ENCODE measurements around the gene ITPKB. TPM values are rescaled to one million over a fixed set of nuclear protein-coding genes. Genes with fewer than 3 reads are reported as not detected.

ITPKB gene
- polyA plus RNA-seq, 2 donors: 6.5 to 8.1 TPM

DNA sequence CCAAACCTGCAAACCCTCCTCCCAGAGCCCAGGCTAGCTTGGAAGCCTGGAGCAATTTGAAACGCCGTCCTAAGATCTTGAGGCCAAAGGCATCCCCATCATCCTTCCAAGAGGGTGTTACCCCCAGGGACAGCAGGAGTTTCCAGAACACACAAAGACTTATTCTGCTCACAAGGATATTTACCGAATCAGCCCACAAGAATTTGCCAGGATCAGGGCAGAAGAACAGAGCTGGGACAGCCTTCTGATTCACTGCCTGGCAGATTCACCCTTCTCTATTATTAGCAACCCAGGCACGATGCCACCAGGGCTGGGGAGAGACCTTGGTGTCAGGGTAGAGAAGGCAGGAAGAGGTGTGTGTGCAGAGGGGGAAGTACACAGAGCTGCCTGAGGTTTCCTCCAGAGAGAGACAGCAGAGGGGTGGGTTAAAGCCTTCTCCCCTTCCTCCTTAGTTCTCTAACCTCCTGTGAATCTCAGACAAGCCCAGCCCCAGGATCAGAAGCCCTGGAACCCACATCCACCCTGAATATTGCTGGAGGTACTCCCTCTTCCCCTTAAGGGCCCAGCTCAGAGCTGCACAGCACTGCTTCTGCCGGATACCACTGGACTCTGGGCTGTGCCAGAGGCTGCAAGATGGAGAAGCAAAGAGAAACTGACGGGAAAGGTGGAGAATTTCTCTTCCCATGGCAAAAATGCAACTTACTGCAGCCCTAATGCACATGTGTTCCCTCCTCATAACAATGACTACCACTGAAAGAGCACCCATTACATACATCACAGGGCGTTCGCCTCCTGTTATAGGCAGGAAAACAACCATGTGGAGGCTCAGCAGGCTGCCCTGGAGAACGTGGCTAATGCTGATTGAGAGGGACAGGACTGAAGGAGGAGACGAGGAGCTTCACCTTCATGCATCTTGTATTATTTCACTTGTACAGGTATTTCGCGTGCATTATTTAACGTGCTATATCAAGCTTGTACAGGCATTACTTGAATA, 61.8 kb downstream of the ITPKB start:
- H3K27me3 ChIP-seq (ENCODE audit: control insufficient read depth in 1 of 2, insufficient read depth in 2 of 2, low read length in 2 of 2): no peaks in the 10 kb centered on the region
- H3K4me3 ChIP-seq (ENCODE audit: low read depth in 1 of 2, low read length in 2 of 2): no peak overlapping the region
- WGBS, 2 donors: 40 to 49% methylated on average over 13 of the region's 13 CpGs
- no peaks in the 10 kb centered on the region for H3K9me3 ChIP-seq (ENCODE audit: control insufficient read depth in 2 of 2, insufficient read depth in 1 of 2, low read depth in 1 of 2, low read length in 1 of 2)
- H3K36me3 ChIP-seq (ENCODE audit: control insufficient read depth in 2 of 2, insufficient read depth in 2 of 2, low read length in 1 of 2): no peaks in the 10 kb centered on the region
- H3K4me1 ChIP-seq (ENCODE audit: control insufficient read depth in 2 of 2, insufficient read depth in 2 of 2, low read length in 1 of 2): peaks cover 10 to 21% of the 10 kb centered on the region in 2 donors
- H3K27ac ChIP-seq (ENCODE audit: low read depth in 2 of 2, low read length in 1 of 2): peak overlapping the region; percentile 87 to 91

DNA sequence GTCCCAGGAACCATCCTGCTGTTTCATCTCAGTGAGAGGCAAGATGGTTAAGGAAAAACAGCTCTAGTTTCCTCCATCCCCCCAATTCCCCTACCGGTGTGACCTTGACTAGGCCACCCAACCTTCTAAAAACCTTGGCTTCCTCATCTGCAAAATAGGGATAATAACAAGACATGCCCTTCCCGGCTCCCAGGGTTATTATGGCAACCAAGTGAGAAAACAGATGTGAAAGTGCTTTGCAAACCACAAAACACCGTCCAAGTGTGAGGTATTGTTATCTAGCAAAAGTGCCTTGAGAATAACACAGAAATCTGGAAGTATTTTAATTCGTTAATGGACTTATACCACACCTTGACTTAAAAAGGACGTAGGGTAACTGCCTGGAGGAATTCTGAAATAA, 62.7 kb downstream of the ITPKB start:
- 12 to 30% methylated on average over 5 of the region's 5 CpGs for WGBS, 2 donors
- H3K27me3 ChIP-seq (ENCODE audit: control insufficient read depth in 1 of 2, insufficient read depth in 2 of 2, low read length in 2 of 2): no peaks in the 10 kb centered on the region
- peaks cover 12 to 22% of the 10 kb centered on the region in 2 donors for H3K4me1 ChIP-seq (ENCODE audit: control insufficient read depth in 2 of 2, insufficient read depth in 2 of 2, low read length in 1 of 2)
- no peaks in the 10 kb centered on the region for H3K9me3 ChIP-seq (ENCODE audit: control insufficient read depth in 2 of 2, insufficient read depth in 1 of 2, low read depth in 1 of 2, low read length in 1 of 2)
- peak overlapping the region; percentile 77 to 87 for H3K27ac ChIP-seq (ENCODE audit: low read depth in 2 of 2, low read length in 1 of 2)
- no peak overlapping the region for H3K4me3 ChIP-seq (ENCODE audit: low read depth in 1 of 2, low read length in 2 of 2)
- no peaks in the 10 kb centered on the region for H3K36me3 ChIP-seq (ENCODE audit: control insufficient read depth in 2 of 2, insufficient read depth in 2 of 2, low read length in 1 of 2)

DNA sequence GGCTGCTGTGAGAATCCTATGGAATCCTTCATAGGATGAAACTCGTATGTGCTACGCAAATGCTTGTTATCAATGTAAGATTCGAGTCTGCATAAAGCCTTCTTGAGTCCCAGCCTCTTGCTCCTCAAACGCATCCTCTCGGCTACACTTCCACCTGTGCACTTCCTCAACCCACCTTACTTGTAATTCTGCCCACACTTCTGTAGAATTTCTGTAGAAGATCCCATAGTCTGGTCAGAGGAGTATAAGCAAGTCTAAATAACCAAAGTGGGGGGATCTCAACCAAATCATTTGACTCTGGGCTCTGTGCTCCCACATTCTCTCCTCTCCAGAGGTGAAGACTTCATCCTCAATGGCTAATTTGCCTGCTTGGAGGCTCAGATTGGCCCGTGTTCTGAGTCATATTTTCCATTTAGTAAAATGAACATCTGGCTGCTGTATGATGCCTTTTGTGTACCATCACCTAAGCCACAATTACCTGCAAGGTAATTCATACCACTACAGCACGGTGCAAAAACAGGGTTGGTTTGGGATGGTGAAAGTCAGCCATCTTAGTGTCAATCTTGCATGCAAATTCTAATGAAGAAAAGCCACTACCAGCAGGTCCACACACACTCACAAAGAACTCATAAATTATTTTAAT, 63.2 kb downstream of the ITPKB start:
- Histone ChIP-seq H3K9me3 (ENCODE audit: control insufficient read depth in 2 of 2, insufficient read depth in 1 of 2, low read depth in 1 of 2, low read length in 1 of 2) (no peaks in the 10 kb centered on the region), H3K4me3 (ENCODE audit: low read depth in 1 of 2, low read length in 2 of 2) (no peak overlapping the region), H3K27ac (ENCODE audit: low read depth in 2 of 2, low read length in 1 of 2) (peak overlapping the region; percentile 77 to 87), H3K4me1 (ENCODE audit: control insufficient read depth in 2 of 2, insufficient read depth in 2 of 2, low read length in 1 of 2) (peaks cover 12 to 22% of the 10 kb centered on the region in 2 donors), H3K36me3 (ENCODE audit: control insufficient read depth in 2 of 2, insufficient read depth in 2 of 2, low read length in 1 of 2) (no peaks in the 10 kb centered on the region), H3K27me3 (ENCODE audit: control insufficient read depth in 1 of 2, insufficient read depth in 2 of 2, low read length in 2 of 2) (no peaks in the 10 kb centered on the region)
- WGBS, 2 donors: 72 to 75% methylated on average over 7 of the region's 7 CpGs

DNA sequence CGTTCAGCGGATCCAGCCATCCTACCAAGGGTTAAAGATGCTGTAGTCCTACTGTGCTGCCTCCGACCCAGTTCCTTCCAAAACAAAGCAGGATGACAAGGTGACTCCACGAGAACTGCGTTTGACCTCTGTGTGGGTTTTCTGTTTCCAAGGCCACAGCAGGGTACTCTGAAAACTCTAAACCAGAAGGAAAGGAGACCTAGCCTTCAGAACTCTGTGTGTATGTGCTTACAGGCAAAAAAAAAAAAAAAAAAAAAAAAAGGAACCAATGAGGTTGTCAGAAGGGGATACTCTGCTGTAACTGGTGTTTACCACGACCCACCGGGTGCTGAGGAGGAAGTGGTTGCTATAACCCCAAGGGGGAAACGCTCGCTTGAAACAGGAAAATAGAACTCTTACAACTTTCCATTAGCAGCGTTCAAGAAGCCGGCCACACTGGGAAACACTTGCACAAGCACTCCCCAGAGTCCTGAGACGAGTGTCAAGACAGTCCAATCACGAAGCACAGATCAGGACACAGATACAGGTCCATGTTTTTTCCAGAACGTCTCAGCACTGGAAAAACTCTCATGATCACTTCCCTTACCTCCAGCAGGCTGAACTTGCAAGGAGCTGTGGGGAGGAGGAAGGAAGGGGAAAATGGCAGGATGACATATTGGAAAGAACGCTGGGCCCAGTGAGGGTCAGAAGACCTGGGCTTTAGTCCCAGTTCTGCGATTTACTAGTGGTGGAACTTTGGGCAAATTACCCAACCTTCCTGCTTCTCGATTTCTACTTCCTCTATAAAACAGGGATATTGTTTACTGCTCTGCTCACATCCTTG, 64.0 kb downstream of the ITPKB start:
- 50% methylated on average over 17 of the region's 17 CpGs for WGBS, 2 donors
- Histone ChIP-seq H3K4me1 (ENCODE audit: control insufficient read depth in 2 of 2, insufficient read depth in 2 of 2, low read length in 1 of 2) (peaks cover 12 to 22% of the 10 kb centered on the region in 2 donors), H3K27ac (ENCODE audit: low read depth in 2 of 2, low read length in 1 of 2) (peak overlapping the region; percentile 69 to 77)

DNA sequence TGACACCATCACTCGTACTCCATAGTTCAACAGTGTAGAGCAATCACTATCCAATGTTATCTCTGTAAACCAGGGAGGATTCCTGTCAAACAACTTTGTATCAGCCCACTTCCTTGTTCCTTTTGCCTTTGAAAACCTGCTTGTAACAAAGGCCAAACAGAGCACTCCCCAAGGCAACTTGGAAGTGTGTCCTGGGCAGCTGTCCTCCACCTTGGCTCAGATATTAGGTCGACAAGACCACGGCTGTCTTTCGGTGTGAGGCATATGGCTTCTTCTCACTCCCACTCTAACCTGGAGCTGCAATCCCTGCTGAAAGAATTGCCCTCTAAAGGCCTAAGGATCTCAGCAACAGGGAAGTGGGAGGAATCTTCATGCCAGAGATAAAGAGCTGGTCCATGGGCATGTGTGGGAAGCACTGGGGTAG, 66.7 kb downstream of the ITPKB start:
- Histone ChIP-seq H3K27ac (ENCODE audit: low read depth in 2 of 2, low read length in 1 of 2) (peak overlapping the region; percentile 50 to 78), H3K4me1 (ENCODE audit: control insufficient read depth in 2 of 2, insufficient read depth in 2 of 2, low read length in 1 of 2) (peaks cover 7 to 18% of the 10 kb centered on the region in 2 donors), H3K4me3 (ENCODE audit: low read depth in 1 of 2, low read length in 2 of 2) (no peak overlapping the region), H3K27me3 (ENCODE audit: control insufficient read depth in 1 of 2, insufficient read depth in 2 of 2, low read length in 2 of 2) (no peaks in the 10 kb centered on the region), H3K36me3 (ENCODE audit: control insufficient read depth in 2 of 2, insufficient read depth in 2 of 2, low read length in 1 of 2) (no peaks in the 10 kb centered on the region), H3K9me3 (ENCODE audit: control insufficient read depth in 2 of 2, insufficient read depth in 1 of 2, low read depth in 1 of 2, low read length in 1 of 2) (no peaks in the 10 kb centered on the region)
- 46 to 57% methylated on average over 4 of the region's 4 CpGs for WGBS, 2 donors

More for the DNA sequence above, 64.0 kb downstream of the ITPKB start:
- Histone ChIP-seq H3K9me3 (ENCODE audit: control insufficient read depth in 2 of 2, insufficient read depth in 1 of 2, low read depth in 1 of 2, low read length in 1 of 2) (no peaks in the 10 kb centered on the region), H3K4me3 (ENCODE audit: low read depth in 1 of 2, low read length in 2 of 2) (no peak overlapping the region), H3K36me3 (ENCODE audit: control insufficient read depth in 2 of 2, insufficient read depth in 2 of 2, low read length in 1 of 2) (no peaks in the 10 kb centered on the region), H3K27me3 (ENCODE audit: control insufficient read depth in 1 of 2, insufficient read depth in 2 of 2, low read length in 2 of 2) (no peaks in the 10 kb centered on the region)

DNA sequence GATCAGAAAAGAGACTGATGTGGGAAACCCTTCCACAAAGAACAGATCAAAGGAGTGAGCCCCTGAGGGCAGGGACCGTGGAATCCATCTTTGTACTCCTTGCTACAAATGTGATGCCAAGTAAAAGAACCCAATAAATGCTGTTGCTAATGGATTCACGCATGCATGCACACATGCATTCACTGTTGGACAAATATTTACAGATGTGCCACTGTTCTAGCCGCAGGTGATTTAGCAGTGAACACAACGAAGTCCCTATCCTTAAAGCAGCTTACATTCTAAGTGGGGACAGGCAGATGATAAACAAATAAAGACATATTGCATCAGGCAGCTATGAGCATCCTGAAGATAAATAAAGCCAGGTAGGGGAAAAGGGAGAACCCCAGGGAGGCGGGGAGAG, 67.8 kb downstream of the ITPKB start:
- H3K27ac ChIP-seq (ENCODE audit: low read depth in 2 of 2, low read length in 1 of 2): no peak overlapping the region
- WGBS, 2 donors: 55 to 81% methylated on average over 5 of the region's 5 CpGs

DNA sequence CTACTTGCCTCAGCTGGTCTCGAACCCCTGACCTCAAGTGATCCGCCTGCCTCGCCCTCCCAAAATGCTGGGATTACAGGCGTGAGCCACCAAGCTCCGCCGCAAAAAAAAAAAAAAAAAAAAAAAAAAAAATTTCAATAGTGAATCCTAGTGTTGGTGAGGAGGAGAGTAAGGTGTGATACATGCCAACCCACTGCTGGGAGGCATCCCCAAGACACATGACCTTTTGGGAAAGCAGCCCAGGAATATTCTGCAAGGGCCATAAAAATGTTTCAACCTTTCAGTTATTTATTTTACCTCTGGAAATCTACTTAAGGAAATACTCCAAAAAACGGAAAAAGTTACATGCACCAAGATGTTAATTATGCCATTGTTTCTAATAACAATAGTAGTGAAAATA, 69.0 kb downstream of the ITPKB start:
- H3K4me1 ChIP-seq (ENCODE audit: control insufficient read depth in 2 of 2, insufficient read depth in 2 of 2, low read length in 1 of 2): peaks cover 9% of the 10 kb centered on the region in 2 donors
- 83 to 90% methylated on average over 7 of the region's 7 CpGs for WGBS, 2 donors

More for the DNA sequence above, 67.8 kb downstream of the ITPKB start:
- Histone ChIP-seq H3K9me3 (ENCODE audit: control insufficient read depth in 2 of 2, insufficient read depth in 1 of 2, low read depth in 1 of 2, low read length in 1 of 2) (no peaks in the 10 kb centered on the region), H3K36me3 (ENCODE audit: control insufficient read depth in 2 of 2, insufficient read depth in 2 of 2, low read length in 1 of 2) (no peaks in the 10 kb centered on the region), H3K27me3 (ENCODE audit: control insufficient read depth in 1 of 2, insufficient read depth in 2 of 2, low read length in 2 of 2) (no peaks in the 10 kb centered on the region), H3K4me1 (ENCODE audit: control insufficient read depth in 2 of 2, insufficient read depth in 2 of 2, low read length in 1 of 2) (peaks cover 9 to 13% of the 10 kb centered on the region in 2 donors), H3K4me3 (ENCODE audit: low read depth in 1 of 2, low read length in 2 of 2) (no peak overlapping the region)

DNA sequence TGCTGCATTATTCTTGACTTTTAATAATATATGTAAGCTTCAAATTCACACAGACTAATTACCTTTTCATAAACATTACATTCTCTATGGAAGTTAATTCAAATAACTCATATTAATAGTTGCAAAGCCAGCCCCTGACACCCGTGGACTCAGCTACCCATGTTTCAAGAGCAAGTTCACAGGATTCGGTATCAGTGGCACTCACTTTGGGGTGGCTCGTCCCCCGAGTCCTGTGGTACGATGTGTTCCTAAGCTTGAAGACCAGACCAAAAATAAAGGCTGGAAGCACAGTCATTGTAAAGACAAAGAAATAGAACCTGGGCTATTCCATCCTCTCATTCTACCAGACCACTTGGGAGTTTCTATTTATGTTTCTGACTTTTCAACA, 70.9 kb downstream of the ITPKB start:
- 71 to 79% methylated on average over 5 of the region's 5 CpGs for WGBS, 2 donors
- Histone ChIP-seq H3K36me3 (ENCODE audit: control insufficient read depth in 2 of 2, insufficient read depth in 2 of 2, low read length in 1 of 2) (no peaks in the 10 kb centered on the region), H3K4me3 (ENCODE audit: low read depth in 1 of 2, low read length in 2 of 2) (no peak overlapping the region), H3K4me1 (ENCODE audit: control insufficient read depth in 2 of 2, insufficient read depth in 2 of 2, low read length in 1 of 2) (peaks cover 7 to 16% of the 10 kb centered on the region in 2 donors), H3K27me3 (ENCODE audit: control insufficient read depth in 1 of 2, insufficient read depth in 2 of 2, low read length in 2 of 2) (no peaks in the 10 kb centered on the region), H3K9me3 (ENCODE audit: control insufficient read depth in 2 of 2, insufficient read depth in 1 of 2, low read depth in 1 of 2, low read length in 1 of 2) (no peaks in the 10 kb centered on the region), H3K27ac (ENCODE audit: low read depth in 2 of 2, low read length in 1 of 2) (no peak overlapping the region)

More for the DNA sequence above, 69.0 kb downstream of the ITPKB start:
- Histone ChIP-seq H3K27ac (ENCODE audit: low read depth in 2 of 2, low read length in 1 of 2) (no peak overlapping the region), H3K27me3 (ENCODE audit: control insufficient read depth in 1 of 2, insufficient read depth in 2 of 2, low read length in 2 of 2) (no peaks in the 10 kb centered on the region), H3K9me3 (ENCODE audit: control insufficient read depth in 2 of 2, insufficient read depth in 1 of 2, low read depth in 1 of 2, low read length in 1 of 2) (no peaks in the 10 kb centered on the region), H3K4me3 (ENCODE audit: low read depth in 1 of 2, low read length in 2 of 2) (no peak overlapping the region), H3K36me3 (ENCODE audit: control insufficient read depth in 2 of 2, insufficient read depth in 2 of 2, low read length in 1 of 2) (no peaks in the 10 kb centered on the region)

DNA sequence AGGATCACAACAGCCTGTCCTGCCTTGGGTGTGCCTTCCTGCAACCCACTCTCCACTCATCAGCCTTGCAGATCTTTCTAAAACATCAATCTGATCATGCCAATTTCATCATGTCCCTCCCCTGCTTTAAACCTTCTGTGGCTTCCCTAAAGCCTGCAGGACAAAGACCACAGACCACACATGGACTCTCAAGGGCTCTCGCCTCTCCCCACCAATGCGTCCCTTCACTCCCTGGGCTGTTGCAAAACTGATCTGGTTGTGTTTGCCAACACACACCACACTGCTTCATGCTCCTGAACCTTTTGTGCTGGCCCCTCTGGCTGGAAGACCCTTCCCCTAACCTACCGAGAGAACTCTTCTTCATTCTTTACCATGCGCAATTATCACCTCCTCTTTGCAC, 72.4 kb downstream of the ITPKB start:
- Histone ChIP-seq H3K4me1 (ENCODE audit: control insufficient read depth in 2 of 2, insufficient read depth in 2 of 2, low read length in 1 of 2) (peaks cover 7 to 21% of the 10 kb centered on the region in 2 donors), H3K9me3 (ENCODE audit: control insufficient read depth in 2 of 2, insufficient read depth in 1 of 2, low read depth in 1 of 2, low read length in 1 of 2) (no peaks in the 10 kb centered on the region), H3K36me3 (ENCODE audit: control insufficient read depth in 2 of 2, insufficient read depth in 2 of 2, low read length in 1 of 2) (no peaks in the 10 kb centered on the region), H3K27me3 (ENCODE audit: control insufficient read depth in 1 of 2, insufficient read depth in 2 of 2, low read length in 2 of 2) (no peaks in the 10 kb centered on the region), H3K4me3 (ENCODE audit: low read depth in 1 of 2, low read length in 2 of 2) (no peak overlapping the region), H3K27ac (ENCODE audit: low read depth in 2 of 2, low read length in 1 of 2) (peak overlapping the region in 1 of 2 donors; percentile 13)
- WGBS, 2 donors: 94 to 96% methylated on average over 4 of the region's 4 CpGs

All from esophagus (tissue), 2 donors.